ENCODE data around the gene HCRT. TPM values are rescaled to one million over a fixed set of nuclear protein-coding genes. Genes with fewer than 3 reads are reported as not detected.

HCRT gene
- total RNA-seq, 2 experiments from 2014 or later: not detected

GRCh38 chr17:42203354-42203753, 18.1 kb upstream of the HCRT start:
- Histone ChIP-seq H3K9me3 (ENCODE audit: low read length) (no peaks in the 10 kb centered on the region), H3K4me1 (ENCODE audit: insufficient read depth, low read length, poor library complexity, severe bottlenecking) (peaks cover 6% of the 10 kb centered on the region), H2AFZ (ENCODE audit: low read length) (no peak overlapping the region), H3K4me2 (ENCODE audit: low read length) (no peak overlapping the region), H3K27ac (ENCODE audit: low read depth, low read length, poor library complexity, severe bottlenecking) (no peak overlapping the region), H4K20me1 (ENCODE audit: insufficient read depth, low read length) (no peaks in the 10 kb centered on the region), H3K4me3 (ENCODE audit: low read depth, low read length, poor library complexity, severe bottlenecking) (no peak overlapping the region), H3K9me2 (ENCODE audit: insufficient read depth, low read length) (no peaks in the 10 kb centered on the region), H3K36me3 (ENCODE audit: insufficient read depth, low read length) (peaks cover 8% of the 10 kb centered on the region), H3K79me2 (ENCODE audit: insufficient read depth, low read depth, low read length) (no peaks in the 10 kb centered on the region)
- DNase-seq (ENCODE audit: low spot score): no peak
- POLR2A ChIA-PET: no interaction called here
- intact Hi-C loops (cut with micrococcal nuclease; ENCODE audit: unreplicated experiment): no loop called here
- BruUV-seq (replicated peaks): no TSS peak
- TF ChIP-seq EZH2phosphoT487 (IDR thresholded peaks at IDR 0.05; ENCODE audit: borderline replicate concordance, low read depth, low read length): no peak
- TF ChIP-seq, protein P1, sequence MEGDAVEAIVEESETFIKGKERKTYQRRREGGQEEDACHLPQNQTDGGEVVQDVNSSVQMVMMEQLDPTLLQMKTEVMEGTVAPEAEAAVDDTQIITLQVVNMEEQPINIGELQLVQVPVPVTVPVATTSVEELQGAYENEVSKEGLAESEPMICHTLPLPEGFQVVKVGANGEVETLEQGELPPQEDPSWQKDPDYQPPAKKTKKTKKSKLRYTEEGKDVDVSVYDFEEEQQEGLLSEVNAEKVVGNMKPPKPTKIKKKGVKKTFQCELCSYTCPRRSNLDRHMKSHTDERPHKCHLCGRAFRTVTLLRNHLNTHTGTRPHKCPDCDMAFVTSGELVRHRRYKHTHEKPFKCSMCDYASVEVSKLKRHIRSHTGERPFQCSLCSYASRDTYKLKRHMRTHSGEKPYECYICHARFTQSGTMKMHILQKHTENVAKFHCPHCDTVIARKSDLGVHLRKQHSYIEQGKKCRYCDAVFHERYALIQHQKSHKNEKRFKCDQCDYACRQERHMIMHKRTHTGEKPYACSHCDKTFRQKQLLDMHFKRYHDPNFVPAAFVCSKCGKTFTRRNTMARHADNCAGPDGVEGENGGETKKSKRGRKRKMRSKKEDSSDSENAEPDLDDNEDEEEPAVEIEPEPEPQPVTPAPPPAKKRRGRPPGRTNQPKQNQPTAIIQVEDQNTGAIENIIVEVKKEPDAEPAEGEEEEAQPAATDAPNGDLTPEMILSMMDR (conservative IDR thresholded peaks at IDR 0.05; ENCODE audit: low read length): no peak
- CTCF ChIA-PET (ENCODE audit: unreplicated experiment): no interaction called here

- H3K4me3 ChIP-seq (ENCODE audit: low read depth, low read length, poor library complexity, severe bottlenecking): no peak overlapping the region
- no TSS peak for BruUV-seq (replicated peaks)
- intact Hi-C loops (cut with micrococcal nuclease; ENCODE audit: unreplicated experiment): no loop called here
- ChIA-PET CTCF (ENCODE audit: unreplicated experiment) (no interaction called here), POLR2A (no interaction called here)
- DNase-seq (ENCODE audit: low spot score): no peak
- no peaks in the 10 kb centered on the region for H4K20me1 ChIP-seq (ENCODE audit: insufficient read depth, low read length)
- H3K4me2 ChIP-seq (ENCODE audit: low read length): no peak overlapping the region
- H2AFZ ChIP-seq (ENCODE audit: low read length): no peak overlapping the region
- TF ChIP-seq EZH2phosphoT487 (IDR thresholded peaks at IDR 0.05; ENCODE audit: borderline replicate concordance, low read depth, low read length): no peak
- TF ChIP-seq, protein P1 (conservative IDR thresholded peaks at IDR 0.05; ENCODE audit: low read length): no peak
- no peak overlapping the region for H3K27ac ChIP-seq (ENCODE audit: low read depth, low read length, poor library complexity, severe bottlenecking)
- peaks cover 6% of the 10 kb centered on the region for H3K4me1 ChIP-seq (ENCODE audit: insufficient read depth, low read length, poor library complexity, severe bottlenecking)
- no peaks in the 10 kb centered on the region for H3K9me2 ChIP-seq (ENCODE audit: insufficient read depth, low read length)
- no peaks in the 10 kb centered on the region for H3K79me2 ChIP-seq (ENCODE audit: insufficient read depth, low read depth, low read length)
- peaks cover 8% of the 10 kb centered on the region for H3K36me3 ChIP-seq (ENCODE audit: insufficient read depth, low read length)
- no peaks in the 10 kb centered on the region for H3K9me3 ChIP-seq (ENCODE audit: low read length)
Observed at GRCh38 chr17:42202696-42203095, 17.4 kb upstream of the HCRT start.

- H3K36me3 ChIP-seq (ENCODE audit: insufficient read depth, low read length): peaks cover 3% of the 10 kb centered on the region; the same call in 1 of the 2 replicates
Observed at GRCh38 chr17:42202159-42202558, 16.9 kb upstream of the HCRT start.

More at GRCh38 chr17:42202159-42202558, 16.9 kb upstream of the HCRT start:
- no peak for DNase-seq (ENCODE audit: low spot score)
- no peaks in the 10 kb centered on the region for H4K20me1 ChIP-seq (ENCODE audit: insufficient read depth, low read length)
- peaks cover 6% of the 10 kb centered on the region for H3K4me1 ChIP-seq (ENCODE audit: insufficient read depth, low read length, poor library complexity, severe bottlenecking)
- no peak overlapping the region for H3K4me3 ChIP-seq (ENCODE audit: low read depth, low read length, poor library complexity, severe bottlenecking)
- intact Hi-C loops (cut with micrococcal nuclease; ENCODE audit: unreplicated experiment): no loop called here
- ChIA-PET POLR2A (no interaction called here), CTCF (ENCODE audit: unreplicated experiment) (no interaction called here)
- H3K27ac ChIP-seq (ENCODE audit: low read depth, low read length, poor library complexity, severe bottlenecking): no peak overlapping the region
- H3K9me3 ChIP-seq (ENCODE audit: low read length): no peaks in the 10 kb centered on the region
- H2AFZ ChIP-seq (ENCODE audit: low read length): no peak overlapping the region
- H3K9me2 ChIP-seq (ENCODE audit: insufficient read depth, low read length): no peaks in the 10 kb centered on the region
- no TSS peak for BruUV-seq (replicated peaks)
- H3K79me2 ChIP-seq (ENCODE audit: insufficient read depth, low read depth, low read length): no peaks in the 10 kb centered on the region
- H3K4me2 ChIP-seq (ENCODE audit: low read length): no peak overlapping the region
- TF ChIP-seq, protein P1 (conservative IDR thresholded peaks at IDR 0.05; ENCODE audit: low read length): no peak
- TF ChIP-seq EZH2phosphoT487 (IDR thresholded peaks at IDR 0.05; ENCODE audit: borderline replicate concordance, low read depth, low read length): no peak

Data from OCI-LY7 (cell line).